ENCODE results near the gene ORC3.
A peak's percentile ranks its signal among the peaks of the same experiment; 100 is the strongest.

ORC3 gene

GRCh38 chr6:87589693-87590416 lies at the start of gene ORC3, which contains the start of gene RARS2:
Gene ORC3 (plus strand): TSS chr6:87590135. CDS start chr6:87590169, 34 bp downstream.
Gene RARS2 (minus strand): TSS chr6:87589987. CDS start chr6:87589957, 30 bp downstream.
- no peak for TF ChIP-seq JUND (IDR thresholded peaks at IDR 0.05; ENCODE audit: low read depth)
- in situ Hi-C loops (cut with HindIII; ENCODE audit: low pct_unique_long_range_greater_than_20kb, low sequenced_read_pairs), result no loop called here
- peak; percentile 84 to 92 for DNase-seq (ENCODE audit: low read depth in 1 of 2, low spot score in 1 of 2)

- no peak for DNase-seq (ENCODE audit: low read depth in 1 of 2, low spot score in 1 of 2)
- TF ChIP-seq JUND (IDR thresholded peaks at IDR 0.05; ENCODE audit: low read depth), result no peak
- in situ Hi-C loops (cut with HindIII; ENCODE audit: low pct_unique_long_range_greater_than_20kb, low sequenced_read_pairs), result no loop called here
These were observed 49.4 kb upstream of the ORC3 start for GRCh38 chr6:87540539-87540938.

DNA sequence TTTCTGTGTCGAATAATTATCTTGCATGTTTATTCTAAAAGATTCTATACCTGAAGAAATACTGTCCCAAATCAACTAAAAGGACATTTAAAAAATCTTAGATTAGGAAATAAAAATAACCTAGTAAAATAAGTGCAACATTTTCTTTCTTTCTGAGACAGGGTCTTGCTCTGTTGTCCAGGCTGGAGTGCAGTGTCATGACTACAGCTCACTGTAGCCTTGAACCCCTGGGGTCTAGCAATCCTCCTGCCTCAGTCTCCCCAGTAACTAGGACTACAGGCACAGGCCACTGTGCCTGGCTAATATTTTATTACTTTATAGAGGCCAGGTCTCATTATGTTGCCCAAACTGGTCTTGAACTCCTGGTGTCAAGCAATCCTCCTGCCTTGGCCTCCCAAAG lies 48.9 kb upstream of the ORC3 start:
- no peak for TF ChIP-seq JUND (IDR thresholded peaks at IDR 0.05; ENCODE audit: low read depth)
- in situ Hi-C loops (cut with HindIII; ENCODE audit: low pct_unique_long_range_greater_than_20kb, low sequenced_read_pairs), result no loop called here
- no peak for DNase-seq (ENCODE audit: low read depth in 1 of 2, low spot score in 1 of 2)

DNA sequence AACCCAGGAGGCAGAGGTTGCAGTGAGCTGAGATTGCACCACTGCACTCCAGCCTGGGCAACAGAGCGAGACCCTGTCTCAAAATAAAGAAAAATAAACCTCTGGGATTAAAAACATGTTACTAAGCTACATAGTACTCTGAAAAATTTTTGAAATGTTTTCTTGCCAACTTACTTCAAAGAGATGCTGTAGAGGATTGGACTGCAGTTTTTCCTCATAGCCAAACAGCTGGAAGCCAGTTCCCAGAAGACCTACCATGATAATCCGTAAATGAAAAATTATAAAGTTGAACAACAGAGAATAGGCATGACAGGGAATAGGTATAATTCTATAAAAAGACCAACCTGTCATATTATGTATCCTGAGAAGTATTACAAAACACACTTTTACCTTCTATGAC lies 48.2 kb upstream of the ORC3 start:
- no peak for TF ChIP-seq JUND (IDR thresholded peaks at IDR 0.05; ENCODE audit: low read depth)
- DNase-seq (ENCODE audit: low read depth in 1 of 2, low spot score in 1 of 2), result no peak
- in situ Hi-C loops (cut with HindIII; ENCODE audit: low pct_unique_long_range_greater_than_20kb, low sequenced_read_pairs), result no loop called here

DNA sequence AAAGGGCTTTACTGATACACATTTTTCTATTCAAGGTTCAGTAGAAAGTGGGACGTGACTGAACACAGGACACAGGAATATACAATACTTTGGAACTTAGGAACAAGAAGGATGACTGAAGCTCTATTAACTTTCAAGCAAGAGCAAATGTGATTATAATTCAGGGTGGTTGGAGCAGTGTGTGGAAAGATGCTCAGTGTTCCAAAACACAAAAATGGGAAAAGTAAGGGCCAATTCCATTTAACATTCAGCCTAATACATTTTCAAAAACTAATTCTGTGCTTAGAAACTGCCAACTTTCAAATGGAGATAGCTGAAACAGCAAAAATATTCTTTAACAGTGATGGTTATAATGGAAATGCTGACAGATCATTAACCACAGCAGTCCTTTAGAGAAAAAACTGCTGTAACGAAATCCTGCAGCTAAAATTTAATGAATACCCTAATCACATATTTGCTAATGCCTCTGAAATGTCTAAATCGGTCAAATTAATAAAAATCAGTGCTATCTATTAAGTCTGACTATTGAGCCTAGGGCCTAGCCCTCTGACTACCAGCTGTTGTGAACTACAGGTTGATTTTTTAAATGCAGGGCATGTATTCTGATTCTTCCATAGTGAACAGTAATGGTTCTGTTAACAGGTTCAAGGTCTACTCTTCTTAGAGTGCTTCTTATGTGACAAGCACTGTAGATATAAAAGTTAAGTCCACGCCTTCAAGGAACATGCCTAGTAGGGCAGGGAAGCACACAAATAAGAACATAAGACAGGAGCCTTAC lies 46.0 kb upstream of the ORC3 start:
- in situ Hi-C loops (cut with HindIII; ENCODE audit: low pct_unique_long_range_greater_than_20kb, low sequenced_read_pairs), result no loop called here
- no peak for TF ChIP-seq JUND (IDR thresholded peaks at IDR 0.05; ENCODE audit: low read depth)
- DNase-seq (ENCODE audit: low read depth in 1 of 2, low spot score in 1 of 2), result no peak

- no peak for TF ChIP-seq JUND (IDR thresholded peaks at IDR 0.05; ENCODE audit: low read depth)
- DNase-seq (ENCODE audit: low read depth in 1 of 2, low spot score in 1 of 2), result no peak
- in situ Hi-C loops (cut with HindIII; ENCODE audit: low pct_unique_long_range_greater_than_20kb, low sequenced_read_pairs), result no loop called here
These were observed 45.5 kb upstream of the ORC3 start for GRCh38 chr6:87544474-87544735.

GRCh38 chr6:87551799-87552198 lies 38.1 kb upstream of the ORC3 start:
- no peak for TF ChIP-seq JUND (IDR thresholded peaks at IDR 0.05; ENCODE audit: low read depth)
- in situ Hi-C loops (cut with HindIII; ENCODE audit: low pct_unique_long_range_greater_than_20kb, low sequenced_read_pairs), result no loop called here

DNA sequence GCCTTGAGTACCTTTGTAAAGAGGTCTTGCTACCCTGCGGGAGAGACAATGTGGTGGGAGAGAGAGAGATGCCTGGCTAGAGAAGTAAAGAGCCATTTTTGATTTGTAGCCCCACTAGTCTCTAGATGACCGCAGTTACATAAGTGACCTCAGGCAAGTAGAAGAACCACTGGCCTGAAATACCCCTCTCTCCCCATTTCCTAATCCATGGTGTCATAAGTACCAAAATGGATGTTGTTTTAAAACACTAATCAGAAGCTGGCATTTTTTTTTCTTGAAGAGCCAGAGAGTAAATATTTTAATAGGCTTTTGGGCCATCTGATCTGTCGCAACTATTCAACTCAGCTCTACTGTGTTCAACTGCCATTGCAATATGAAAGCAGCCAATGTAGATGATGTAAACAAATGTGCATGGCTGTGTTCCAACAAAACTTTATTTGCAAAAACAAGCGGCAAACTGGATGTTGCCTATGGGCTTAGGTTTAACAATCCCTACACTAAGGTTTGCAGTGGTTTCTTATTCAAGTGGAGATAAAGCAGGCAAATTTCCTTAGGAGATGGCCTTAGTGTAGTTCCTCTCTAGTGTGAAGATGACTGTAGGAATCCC lies 36.7 kb upstream of the ORC3 start:
- DNase-seq (ENCODE audit: low read depth in 1 of 2, low spot score in 1 of 2), result peak in 1 of 2 experiments; percentile 12
- in situ Hi-C loops (cut with HindIII; ENCODE audit: low pct_unique_long_range_greater_than_20kb, low sequenced_read_pairs), result no loop called here
- no peak for TF ChIP-seq JUND (IDR thresholded peaks at IDR 0.05; ENCODE audit: low read depth)

More at GRCh38 chr6:87551799-87552198, 38.1 kb upstream of the ORC3 start:
- no peak for DNase-seq (ENCODE audit: low read depth in 1 of 2, low spot score in 1 of 2)

- in situ Hi-C loops (cut with HindIII; ENCODE audit: low pct_unique_long_range_greater_than_20kb, low sequenced_read_pairs), result no loop called here
- no peak for TF ChIP-seq JUND (IDR thresholded peaks at IDR 0.05; ENCODE audit: low read depth)
- no peak for DNase-seq (ENCODE audit: low read depth in 1 of 2, low spot score in 1 of 2)
These were observed 34.4 kb upstream of the ORC3 start for GRCh38 chr6:87555506-87555905.

DNA sequence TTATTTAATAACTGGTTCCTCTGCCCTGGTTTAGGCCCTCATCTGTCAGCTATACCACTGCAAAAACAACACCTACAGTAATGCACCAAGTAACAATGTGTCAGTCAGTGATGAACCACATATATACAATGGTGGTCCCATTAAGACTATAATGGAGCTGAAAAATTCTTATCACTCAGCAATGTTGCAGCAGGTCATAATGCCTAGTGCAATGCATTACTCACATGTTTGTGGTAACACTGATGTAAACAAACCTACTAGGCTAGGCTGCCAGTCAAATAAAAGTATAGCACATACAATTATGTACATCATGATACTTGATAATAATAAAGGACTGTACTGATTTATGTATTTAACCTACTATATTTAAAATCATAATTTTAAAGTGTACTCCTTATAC lies 31.5 kb upstream of the ORC3 start:
- no peak for DNase-seq (ENCODE audit: low read depth in 1 of 2, low spot score in 1 of 2)
- TF ChIP-seq JUND (IDR thresholded peaks at IDR 0.05; ENCODE audit: low read depth), result no peak
- in situ Hi-C loops (cut with HindIII; ENCODE audit: low pct_unique_long_range_greater_than_20kb, low sequenced_read_pairs), result no loop called here

DNA sequence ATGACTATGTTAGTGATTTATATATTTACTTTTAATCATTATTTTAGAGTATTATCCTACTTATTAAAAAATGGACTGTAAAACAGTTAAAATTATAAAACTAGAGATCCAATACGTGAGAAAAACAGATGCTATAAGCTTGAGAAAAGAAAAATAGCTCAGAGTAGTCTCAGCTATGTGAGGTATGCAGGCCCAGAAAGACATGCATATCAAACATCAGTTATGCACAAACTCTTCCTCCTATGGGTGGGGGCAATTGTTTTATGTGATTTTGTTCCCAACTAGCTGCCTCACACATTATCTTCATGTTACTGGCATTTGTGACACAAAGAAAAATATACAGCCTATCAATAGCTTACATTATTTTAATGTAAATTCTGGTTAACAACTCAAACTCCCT lies 28.9 kb upstream of the ORC3 start:
- no peak for TF ChIP-seq JUND (IDR thresholded peaks at IDR 0.05; ENCODE audit: low read depth)
- in situ Hi-C loops (cut with HindIII; ENCODE audit: low pct_unique_long_range_greater_than_20kb, low sequenced_read_pairs), result no loop called here
- DNase-seq (ENCODE audit: low read depth in 1 of 2, low spot score in 1 of 2), result no peak

DNA sequence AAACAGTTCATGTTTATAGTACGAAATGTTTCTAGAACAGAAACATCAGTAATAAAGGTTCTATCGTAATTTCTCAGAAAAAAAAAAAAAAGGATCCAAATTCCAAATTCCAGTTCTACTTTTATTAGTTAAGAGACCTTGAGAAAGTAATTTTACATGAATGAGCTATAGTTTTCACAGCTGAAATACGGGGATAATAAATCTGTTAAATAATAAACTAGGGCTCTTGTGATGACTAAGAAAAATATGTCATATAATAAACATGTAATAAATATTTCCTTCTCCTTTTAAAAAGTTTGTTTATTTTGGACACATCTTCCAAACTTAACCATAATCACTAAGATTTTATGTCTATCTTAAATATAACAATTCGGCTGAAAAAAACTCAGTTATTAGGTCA lies 17.9 kb upstream of the ORC3 start:
- TF ChIP-seq JUND (IDR thresholded peaks at IDR 0.05; ENCODE audit: low read depth), result no peak
- no peak for DNase-seq (ENCODE audit: low read depth in 1 of 2, low spot score in 1 of 2)
- in situ Hi-C loops (cut with HindIII; ENCODE audit: low pct_unique_long_range_greater_than_20kb, low sequenced_read_pairs), result no loop called here

- TF ChIP-seq JUND (IDR thresholded peaks at IDR 0.05; ENCODE audit: low read depth), result no peak
- DNase-seq (ENCODE audit: low read depth in 1 of 2, low spot score in 1 of 2), result no peak
- in situ Hi-C loops (cut with HindIII; ENCODE audit: low pct_unique_long_range_greater_than_20kb, low sequenced_read_pairs), result no loop called here
These were observed 17.1 kb upstream of the ORC3 start for GRCh38 chr6:87572883-87573282.
